Measurements from ENCODE around the gene XNDC1N. TPM values are rescaled to one million over a fixed set of nuclear protein-coding genes. Genes with fewer than 3 reads are reported as not detected.
A peak's percentile ranks its signal among the peaks of the same experiment; 100 is the strongest.
"Not testable (repeated sequence)": the region's sequence is repeated elsewhere in the genome, so short reads cannot be mapped to it uniquely, and the experiment has no call there.

XNDC1N gene
- total RNA-seq, 1 donor from 2014 or later, result 7.6 TPM

- Mint-ChIP-seq H3K9me3 (ENCODE audit: unreplicated experiment) (peaks cover 7% of the 10 kb centered on the region), H3K4me1 (ENCODE audit: low read depth, unreplicated experiment) (peaks cover 16% of the 10 kb centered on the region), H3K27me3 (ENCODE audit: unreplicated experiment) (peaks cover 8% of the 10 kb centered on the region), H3K36me3 (ENCODE audit: unreplicated experiment) (no peaks in the 10 kb centered on the region), H3K4me3 (ENCODE audit: unreplicated experiment) (peak within 1 kb of the TSS; percentile 99), H3K27ac (ENCODE audit: unreplicated experiment) (peak within 1 kb of the TSS; percentile 93)
- DNase-seq, result peak; percentile 99
- TF ChIP-seq CTCF (IDR thresholded peaks at IDR 0.05; ENCODE audit: partially characterized antibody, unreplicated experiment), result no peak
Observed at GRCh38 chr11:71928737-71929443, 496 bp upstream of the XNDC1N start, which contains the start of gene RNF121. TSS of gene RNF121 (plus strand) at chr11:71929046. CDS start at chr11:71929062, 16 bp downstream.

- DNase-seq, result no peak
- Mint-ChIP-seq H3K36me3 (ENCODE audit: unreplicated experiment) (no peaks in the 10 kb centered on the region), H3K4me1 (ENCODE audit: low read depth, unreplicated experiment) (no peaks in the 10 kb centered on the region), H3K4me3 (ENCODE audit: unreplicated experiment) (no peak overlapping the region), H3K9me3 (ENCODE audit: unreplicated experiment) (no peaks in the 10 kb centered on the region), H3K27ac (ENCODE audit: unreplicated experiment) (no peak overlapping the region), H3K27me3 (ENCODE audit: unreplicated experiment) (no peaks in the 10 kb centered on the region)
- no peak for TF ChIP-seq CTCF (IDR thresholded peaks at IDR 0.05; ENCODE audit: partially characterized antibody, unreplicated experiment)
Observed at GRCh38 chr11:71917646-71918140, 10.7 kb downstream of the XNDC1N start.

- TF ChIP-seq CTCF (IDR thresholded peaks at IDR 0.05; ENCODE audit: partially characterized antibody, unreplicated experiment), result no peak
- H3K36me3 Mint-ChIP-seq (ENCODE audit: unreplicated experiment), result no peaks in the 10 kb centered on the region
- no peaks in the 10 kb centered on the region for H3K4me1 Mint-ChIP-seq (ENCODE audit: low read depth, unreplicated experiment)
- no peak for DNase-seq
- H3K27ac Mint-ChIP-seq (ENCODE audit: unreplicated experiment), result no peak overlapping the region
- no peaks in the 10 kb centered on the region for H3K9me3 Mint-ChIP-seq (ENCODE audit: unreplicated experiment)
- H3K27me3 Mint-ChIP-seq (ENCODE audit: unreplicated experiment), result no peaks in the 10 kb centered on the region
- no peak overlapping the region for H3K4me3 Mint-ChIP-seq (ENCODE audit: unreplicated experiment)
Observed at GRCh38 chr11:71914617-71915189, 13.7 kb downstream of the XNDC1N start.

GRCh38 chr11:71913756-71914526, 14.5 kb downstream of the XNDC1N start:
- Mint-ChIP-seq H3K9me3 (ENCODE audit: unreplicated experiment) (no peaks in the 10 kb centered on the region), H3K4me1 (ENCODE audit: low read depth, unreplicated experiment) (no peaks in the 10 kb centered on the region), H3K36me3 (ENCODE audit: unreplicated experiment) (no peaks in the 10 kb centered on the region)

GRCh38 chr11:71911986-71912340, 16.4 kb downstream of the XNDC1N start:
- not testable (repeated sequence) for H3K4me1 Mint-ChIP-seq (ENCODE audit: low read depth, unreplicated experiment); H3K27ac Mint-ChIP-seq (ENCODE audit: unreplicated experiment); H3K27me3 Mint-ChIP-seq (ENCODE audit: unreplicated experiment); H3K9me3 Mint-ChIP-seq (ENCODE audit: unreplicated experiment); DNase-seq; H3K4me3 Mint-ChIP-seq (ENCODE audit: unreplicated experiment); H3K36me3 Mint-ChIP-seq (ENCODE audit: unreplicated experiment)

More at GRCh38 chr11:71913756-71914526, 14.5 kb downstream of the XNDC1N start:
- Mint-ChIP-seq H3K4me3 (ENCODE audit: unreplicated experiment) (no peak overlapping the region), H3K27me3 (ENCODE audit: unreplicated experiment) (no peaks in the 10 kb centered on the region), H3K27ac (ENCODE audit: unreplicated experiment) (no peak overlapping the region)
- no peak for DNase-seq
- TF ChIP-seq CTCF (IDR thresholded peaks at IDR 0.05; ENCODE audit: partially characterized antibody, unreplicated experiment), result no peak

GRCh38 chr11:71911321-71911985, 16.9 kb downstream of the XNDC1N start:
- not testable (repeated sequence) for H3K27me3 Mint-ChIP-seq (ENCODE audit: unreplicated experiment); H3K4me1 Mint-ChIP-seq (ENCODE audit: low read depth, unreplicated experiment); DNase-seq; H3K9me3 Mint-ChIP-seq (ENCODE audit: unreplicated experiment); H3K36me3 Mint-ChIP-seq (ENCODE audit: unreplicated experiment); H3K27ac Mint-ChIP-seq (ENCODE audit: unreplicated experiment); H3K4me3 Mint-ChIP-seq (ENCODE audit: unreplicated experiment)

GRCh38 chr11:71910775-71911174, 17.6 kb downstream of the XNDC1N start:
- H3K36me3 Mint-ChIP-seq (ENCODE audit: unreplicated experiment); H3K4me3 Mint-ChIP-seq (ENCODE audit: unreplicated experiment); H3K27ac Mint-ChIP-seq (ENCODE audit: unreplicated experiment); DNase-seq; H3K9me3 Mint-ChIP-seq (ENCODE audit: unreplicated experiment); H3K27me3 Mint-ChIP-seq (ENCODE audit: unreplicated experiment); H3K4me1 Mint-ChIP-seq (ENCODE audit: low read depth, unreplicated experiment): not testable (repeated sequence)
